K562 (cell line): ENCODE results near the gene C11orf65. TPM values are rescaled to one million over a fixed set of nuclear protein-coding genes. Genes with fewer than 3 reads are reported as not detected.
A peak's percentile ranks its signal among the peaks of the same experiment; 100 is the strongest.

Source experiments
- ATF2 ChIP-seq: sonication (generic); formaldehyde crosslinking; IDR thresholded peaks from 2 replicates; pipeline ENCODE4 v1.8.1; 2022; ENCODE audit warnings: missing genetic modification reagents
- CXXC5 ChIP-seq: fragments of 250-450 bp; sonication (Bioruptor Pico); IDR thresholded peaks from 2 replicates; pipeline ENCODE4 v1.8.0; 2022; ENCODE audit warnings: inconsistent platforms, mild to moderate bottlenecking, moderate library complexity
- HDAC3 ChIP-seq: fragments of 450-650 bp; IDR thresholded peaks from 2 replicates; pipeline ENCODE4 v1.6.1; 2018; ENCODE audit warnings: borderline replicate concordance, mild to moderate bottlenecking, moderate library complexity; ENCODE audit not compliant: partially characterized antibody
- HLTF ChIP-seq: fragments of 450-650 bp; IDR thresholded peaks from 2 replicates; pipeline ENCODE4 v1.6.1; 2016
- HMG20A ChIP-seq: fragments of 450-650 bp; formaldehyde crosslinking; conservative IDR thresholded peaks from 2 replicates; pipeline ENCODE4 v1.4.0; 2020; ENCODE audit warnings: mild to moderate bottlenecking, mixed read lengths
- HNRNPK ChIP-seq: fragments of 200-400 bp; formaldehyde crosslinking; IDR thresholded peaks from one replicate; pipeline ENCODE4 v1.6.1; 2018; ENCODE audit warnings: mild to moderate bottlenecking, low read depth, low read length; ENCODE audit not compliant: poor library complexity, severe bottlenecking
- MCM5 ChIP-seq: fragments of 450-650 bp; IDR thresholded peaks from 2 replicates; pipeline ENCODE4 v1.6.1; 2016; ENCODE audit warnings: low read depth
- NCOA6 ChIP-seq: fragments of 450-650 bp; IDR thresholded peaks from 2 replicates; pipeline ENCODE4 v1.6.1; 2017; ENCODE audit warnings: mild to moderate bottlenecking
- NEUROD1 ChIP-seq: fragments of 150-350 bp; IDR thresholded peaks from 2 replicates; pipeline ENCODE4 v1.6.1; 2014; ENCODE audit warnings: borderline replicate concordance, low read length, low read depth; ENCODE audit not compliant: partially characterized antibody
- NR2C2 ChIP-seq, 2 experiments: fragments of 200-800 bp in 1 of 2; sonication (Bioruptor generic) in 1 of 2; sonication (generic) in 1 of 2; formaldehyde crosslinking in 1 of 2; IDR thresholded peaks; 2 replicates each; pipeline versions ENCODE4 v1.6.1 to v1.8.0; 2016 to 2022; ENCODE audit warnings: mild to moderate bottlenecking in 1 of 2, missing compliant biosample characterization in 1 of 2, missing genetic modification characterization in 1 of 2, missing genetic modification reagents in 1 of 2
- PBX2 ChIP-seq, 2 experiments: IDR thresholded peaks in 1 of 2; conservative IDR thresholded peaks in 1 of 2; 2 replicates each; pipeline ENCODE4 v1.6.1; 2016; ENCODE audit warnings: low read depth in 2 of 2, mild to moderate bottlenecking in 1 of 2, missing compliant biosample characterization in 1 of 2, missing genetic modification characterization in 1 of 2, moderate library complexity in 1 of 2
- POLR2B ChIP-seq: fragments of 450-650 bp; IDR thresholded peaks from 2 replicates; pipeline ENCODE4 v1.6.1; 2018; ENCODE audit warnings: low read depth; ENCODE audit not compliant: partially characterized antibody
- PTBP1 ChIP-seq: fragments of 200-400 bp; formaldehyde crosslinking; IDR thresholded peaks from 2 replicates; pipeline ENCODE4 v1.6.1; 2017; ENCODE audit warnings: low read depth, low read length
- PYGO2 ChIP-seq: fragments of 450-650 bp; IDR thresholded peaks from 2 replicates; pipeline ENCODE4 v1.6.1; 2016; ENCODE audit warnings: mild to moderate bottlenecking, missing genetic modification characterization, moderate library complexity, missing compliant biosample characterization
- RBFOX2 ChIP-seq: fragments of 200-400 bp; formaldehyde crosslinking; IDR thresholded peaks from 2 replicates; pipeline ENCODE4 v1.6.1; 2017; ENCODE audit warnings: low read depth, mild to moderate bottlenecking, low read length, moderate library complexity
- SAFB2 ChIP-seq: fragments of 200-400 bp; formaldehyde crosslinking; IDR thresholded peaks from 2 replicates; pipeline ENCODE4 v1.6.1; 2018; ENCODE audit warnings: borderline replicate concordance, low read length, low read depth, moderate library complexity; ENCODE audit not compliant: severe bottlenecking
- SP2 ChIP-seq: IDR thresholded peaks from 2 replicates; pipeline ENCODE4 v1.6.1; 2011; ENCODE audit warnings: mild to moderate bottlenecking, low read depth, low read length, moderate library complexity; ENCODE audit not compliant: poor library complexity, severe bottlenecking; ENCODE audit errors: extremely low read depth
- SREBF2 ChIP-seq: sonication (generic); formaldehyde crosslinking; IDR thresholded peaks from 2 replicates; pipeline ENCODE4 v1.4.0; 2020; ENCODE audit warnings: mild to moderate bottlenecking, missing genetic modification reagents
- SRSF1 ChIP-seq: fragments of 200-400 bp; formaldehyde crosslinking; IDR thresholded peaks from 2 replicates; pipeline ENCODE4 v1.6.1; 2017; ENCODE audit warnings: mild to moderate bottlenecking, low read depth, low read length, moderate library complexity
- ZNF75A ChIP-seq: fragments of 450-650 bp; formaldehyde crosslinking; IDR thresholded peaks from 2 replicates; pipeline ENCODE4 v1.4.0; 2020; ENCODE audit warnings: mild to moderate bottlenecking
- polyA plus RNA-seq, 8 experiments: library from polyadenylated mRNA; depleted of rRNA in 4 of 8; stranded (reverse) in 5 of 8; unstranded in 3 of 8; fragments of >200 nt; fragmentation: Nextera tagmentation in 2 of 8; fragmentation: Illumina TruSeq in 1 of 8; extraction: Ambion mirVana in 2 of 8; extraction: Trizol in 1 of 8; gene quantifications; 2 replicates each; pipeline versions ENCODE4 v1.2.1 to v1.2.3, GENCODE V29; 2011 to 2014; ENCODE audit warnings: inconsistent platforms in 1 of 8, missing spikeins in 1 of 8
- total RNA-seq, 7 experiments: library from RNA; depleted of rRNA in 6 of 7; stranded (reverse); fragments of >200 nt in 6 of 7; fragmentation: Illumina TruSeq in 2 of 7; extraction: Trizol in 2 of 7; gene quantifications; 2 replicates each; pipeline versions ENCODE4 v1.2.1 to v1.2.3, GENCODE V29; 2011 to 2021; ENCODE audit warnings: low replicate concordance in 1 of 7
- TF ChIP-seq, protein P1 (sequence below): fragments of 450-650 bp; IDR thresholded peaks from 2 replicates; pipeline ENCODE4 v1.6.1; 2016; ENCODE audit warnings: mild to moderate bottlenecking

Gene C11orf65
- total and polyA plus RNA-seq, 9 of the 15 experiments (the other 6 are each of a cell fraction or from before 2014, with no cell fraction given), result 1.0 to 2.1 (median 1.2) TPM

DNA sequence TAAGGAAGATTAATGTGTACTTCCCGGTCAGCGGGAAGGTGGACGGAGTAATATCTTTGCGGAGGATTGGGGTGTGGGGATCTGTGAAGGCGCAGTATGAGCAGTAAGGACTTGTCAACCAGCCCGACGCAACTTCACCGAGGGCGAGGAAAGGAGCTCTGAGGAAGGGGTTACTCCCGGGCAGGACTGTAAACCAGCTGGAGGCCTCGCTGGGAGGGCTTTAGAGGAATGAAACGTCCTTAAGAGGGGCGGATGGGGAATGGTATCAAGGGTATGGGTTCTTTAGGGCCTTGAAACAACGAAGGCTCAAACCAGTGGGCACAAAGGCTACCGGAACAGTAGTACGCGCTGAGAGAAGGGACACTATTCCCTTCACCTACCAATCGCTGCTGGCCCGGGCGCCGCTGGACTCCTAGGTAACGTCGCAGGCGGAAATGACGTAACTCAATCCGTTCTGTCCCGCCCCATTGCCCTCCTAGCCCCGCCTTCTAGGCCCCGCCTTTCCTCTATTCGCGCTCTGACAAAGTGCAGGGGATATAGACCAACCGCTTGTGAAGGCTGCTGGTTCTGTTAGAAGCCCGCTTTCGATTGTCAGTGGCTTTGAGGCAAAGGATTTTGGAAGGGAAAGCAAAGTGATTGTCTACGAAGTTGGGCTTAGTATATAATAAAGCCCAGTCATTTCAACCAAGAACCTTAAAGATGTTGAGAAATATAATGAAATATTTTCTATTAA lies at the start of gene C11orf65 (continued):
- peak; percentile 98 for TF ChIP-seq POLR2B
- no peak for TF ChIP-seq MCM5
- TF ChIP-seq NCOA6, result no peak
- TF ChIP-seq ATF2 (CRISPR knock-in tag), result no peak
- peak; percentile 21 for TF ChIP-seq SP2
- no peak for TF ChIP-seq PYGO2 (tag)
- TF ChIP-seq NEUROD1, result peak; percentile 32
- no peak for TF ChIP-seq HMG20A
- TF ChIP-seq NR2C2 (CRISPR knock-in tag; IDR thresholded peaks at IDR 0.05), result no peak
- peak; percentile 83 for TF ChIP-seq NR2C2 (tag; IDR thresholded peaks at IDR 0.05)
- TF ChIP-seq HDAC3, result peak; percentile 27
- TF ChIP-seq PBX2 (CRISPR knock-in tag; IDR thresholded peaks at IDR 0.05; ENCODE audit: low read depth), result no peak
- no peak for TF ChIP-seq PBX2 (tag; conservative IDR thresholded peaks at IDR 0.05; ENCODE audit: low read depth)
- no peak for TF ChIP-seq HNRNPK
- 0 out of 2 replicates have a peak, but pooled peaks have one; percentile 57 for TF ChIP-seq HLTF
- TF ChIP-seq, protein P1, sequence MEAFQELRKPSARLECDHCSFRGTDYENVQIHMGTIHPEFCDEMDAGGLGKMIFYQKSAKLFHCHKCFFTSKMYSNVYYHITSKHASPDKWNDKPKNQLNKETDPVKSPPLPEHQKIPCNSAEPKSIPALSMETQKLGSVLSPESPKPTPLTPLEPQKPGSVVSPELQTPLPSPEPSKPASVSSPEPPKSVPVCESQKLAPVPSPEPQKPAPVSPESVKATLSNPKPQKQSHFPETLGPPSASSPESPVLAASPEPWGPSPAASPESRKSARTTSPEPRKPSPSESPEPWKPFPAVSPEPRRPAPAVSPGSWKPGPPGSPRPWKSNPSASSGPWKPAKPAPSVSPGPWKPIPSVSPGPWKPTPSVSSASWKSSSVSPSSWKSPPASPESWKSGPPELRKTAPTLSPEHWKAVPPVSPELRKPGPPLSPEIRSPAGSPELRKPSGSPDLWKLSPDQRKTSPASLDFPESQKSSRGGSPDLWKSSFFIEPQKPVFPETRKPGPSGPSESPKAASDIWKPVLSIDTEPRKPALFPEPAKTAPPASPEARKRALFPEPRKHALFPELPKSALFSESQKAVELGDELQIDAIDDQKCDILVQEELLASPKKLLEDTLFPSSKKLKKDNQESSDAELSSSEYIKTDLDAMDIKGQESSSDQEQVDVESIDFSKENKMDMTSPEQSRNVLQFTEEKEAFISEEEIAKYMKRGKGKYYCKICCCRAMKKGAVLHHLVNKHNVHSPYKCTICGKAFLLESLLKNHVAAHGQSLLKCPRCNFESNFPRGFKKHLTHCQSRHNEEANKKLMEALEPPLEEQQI, result peak; percentile 46; the same call in 1 of the 2 replicates
- TF ChIP-seq SREBF2 (CRISPR knock-in tag), result no peak
- TF ChIP-seq RBFOX2, result peak; percentile 92
- TF ChIP-seq SRSF1, result no peak
- no peak for TF ChIP-seq SAFB2
- TF ChIP-seq ZNF75A (CRISPR knock-in tag), result no peak
- TF ChIP-seq CXXC5, result peak; percentile 68
- TF ChIP-seq PTBP1, result no peak
